K562 (cell line): ENCODE measurements around the gene TGFB2. TPM values are rescaled to one million over a fixed set of nuclear protein-coding genes. Genes with fewer than 3 reads are reported as not detected.

ENCODE experiments used
- ATAC-seq: fragments of 200-7000 bp; cut with Tn5 transposase; 3 replicates; pipeline ENCODE4 v1.9.1; 2020; ENCODE audit warnings: moderate library complexity
- BruUV-seq: library from RNA; stranded (reverse); fragments of 400-500 nt; replicated peaks from 2 replicates; lab custom pipeline; 2021; lab: Mats Ljungman, UMichigan
- CTCF ChIA-PET: fragments of 300-600 bp; formaldehyde crosslinking; extraction: SDS; loops from one replicate; lab custom pipeline; 2021; ENCODE audit warnings: low intra/inter-chr PET ratio; lab: Yijun Ruan, JAX
- POLR2A ChIA-PET: fragments of 300-600, 350-650 bp; sonication (Branson Sonifier 250); formaldehyde crosslinking; extraction: SDS; loops from one replicate; lab custom pipeline; 2021; ENCODE audit warnings: antibody characterized with exemption, inconsistent platforms; lab: Yijun Ruan, JAX
- DNase-seq, 4 experiments: peaks; one replicate each; pipeline versions ENCODE4 v3.0.0 to v3.0.0-alpha.2; 2011 to 2018; ENCODE audit warnings: low spot score in 3 of 4, mixed read lengths in 3 of 4; ENCODE audit errors: extremely low read depth in 1 of 4
- FAIRE-seq: peaks from 2 replicates; lab custom pipeline; 2011; peaks lifted over from hg19 to GRCh38; lab: Jason Lieb, UNC
- H2AFZ ChIP-seq: 2 replicates; pipeline ENCODE4 v1.6.0; 2011; ENCODE audit warnings: low read depth, low read length, control low read depth, inconsistent platforms
- H3K27ac ChIP-seq: fragments of 200-600 bp; 3 replicates; pipeline ENCODE4 v1.8.0; 2011; ENCODE audit warnings: low read depth, mild to moderate bottlenecking, control low read depth, inconsistent platforms, low read length, moderate library complexity, mixed read lengths; ENCODE audit errors: extremely low read depth
- H3K27me3 ChIP-seq, 2 experiments: fragments of 300-600 bp in 1 of 2; 2 replicates in 1 of 2; 3 replicates in 1 of 2; pipeline versions ENCODE4 v1.6.0 to v1.8.0; 2011; ENCODE audit warnings: inconsistent platforms in 2 of 2, low read length in 2 of 2, mild to moderate bottlenecking in 1 of 2, mixed read lengths in 1 of 2, moderate library complexity in 1 of 2; ENCODE audit not compliant: control insufficient read depth in 2 of 2, insufficient read depth in 2 of 2
- H3K36me3 ChIP-seq: fragments of 300-600 bp; 3 replicates; pipeline ENCODE4 v1.8.0; 2011; ENCODE audit warnings: mild to moderate bottlenecking, low read length, inconsistent platforms; ENCODE audit not compliant: control insufficient read depth, insufficient read depth
- H3K4me1 ChIP-seq, 2 experiments: fragments of 200-600 bp in 1 of 2; replicated peaks in 1 of 2; 2 replicates in 1 of 2; 3 replicates in 1 of 2; pipeline versions ENCODE4 v1.5.1 to v1.8.0; 2011; ENCODE audit warnings: inconsistent platforms in 2 of 2, low read length in 2 of 2, mild to moderate bottlenecking in 1 of 2, mixed read lengths in 1 of 2, moderate library complexity in 1 of 2; ENCODE audit not compliant: control insufficient read depth in 2 of 2, insufficient read depth in 2 of 2
- H3K4me2 ChIP-seq: 2 replicates; pipeline ENCODE4 v1.6.1; 2011; ENCODE audit warnings: low read length, control low read depth, inconsistent platforms, mixed read lengths; ENCODE audit not compliant: insufficient read depth
- H3K4me3 ChIP-seq: fragments of 200-600 bp; sonication (generic), shearing (Covaris generic); 2 replicates; pipeline ENCODE4 v1.5.1; 2016; ENCODE audit warnings: control low read depth, inconsistent platforms
- H3K79me2 ChIP-seq: fragments of 200-600 bp; 3 replicates; pipeline ENCODE4 v1.8.0; 2011; ENCODE audit warnings: low read length, inconsistent platforms; ENCODE audit not compliant: control insufficient read depth, insufficient read depth
- H3K9ac ChIP-seq, 2 experiments: 2 replicates each; pipeline versions ENCODE4 v1.6.0 to v1.6.1; 2011; ENCODE audit warnings: low read depth in 2 of 2, low read length in 2 of 2, control low read depth in 1 of 2, inconsistent platforms in 1 of 2, mild to moderate bottlenecking in 1 of 2, mixed read lengths in 1 of 2; ENCODE audit not compliant: insufficient read depth in 1 of 2
- H3K9me1 ChIP-seq: one replicate; pipeline ENCODE4 v1.6.0; 2011; ENCODE audit warnings: inconsistent platforms, mild to moderate bottlenecking, low read length, moderate library complexity; ENCODE audit not compliant: control insufficient read depth, insufficient read depth
- H3K9me3 ChIP-seq: replicated peaks from 2 replicates; pipeline ENCODE4 v1.5.1; 2011; ENCODE audit warnings: low read depth, low read length, inconsistent platforms; ENCODE audit not compliant: control insufficient read depth, insufficient read depth
- H4K20me1 ChIP-seq: replicated peaks from 2 replicates; pipeline ENCODE4 v1.6.1; 2011; ENCODE audit warnings: low read length, inconsistent platforms, mixed read lengths; ENCODE audit not compliant: control insufficient read depth, insufficient read depth
- ARID1B ChIP-seq: fragments of 450-650 bp; IDR thresholded peaks from 2 replicates; pipeline ENCODE4 v1.6.1; 2016; ENCODE audit warnings: antibody characterized with exemption, mild to moderate bottlenecking, inconsistent platforms
- CBX3 ChIP-seq, 2 experiments: IDR thresholded peaks; 1 replicate in 1 of 2; 2 replicates in 1 of 2; pipeline ENCODE4 v1.6.1; 2012; ENCODE audit warnings: inconsistent platforms in 2 of 2, low read length in 2 of 2, borderline replicate concordance in 1 of 2, control low read depth in 1 of 2
- FOXK1 ChIP-seq: sonication (generic); formaldehyde crosslinking; IDR thresholded peaks from 2 replicates; pipeline ENCODE4 v1.8.0; 2022; ENCODE audit warnings: missing genetic modification reagents, mild to moderate bottlenecking, borderline replicate concordance
- IRF2 ChIP-seq: sonication (generic); formaldehyde crosslinking; IDR thresholded peaks from 2 replicates; pipeline ENCODE4 v1.8.1; 2022; ENCODE audit warnings: mild to moderate bottlenecking, missing genetic modification reagents
- KLF16 ChIP-seq: IDR thresholded peaks from 2 replicates; pipeline ENCODE4 v1.6.1; 2016; ENCODE audit warnings: antibody characterized with exemption
- MNT ChIP-seq, 2 experiments: fragments of 450-650 bp; conservative IDR thresholded peaks; 2 replicates each; pipeline ENCODE4 v1.6.1; 2017; ENCODE audit warnings: mild to moderate bottlenecking in 2 of 2, moderate library complexity in 2 of 2
- POU5F1 ChIP-seq: fragments of 150-350 bp; IDR thresholded peaks from 2 replicates; pipeline ENCODE4 v1.6.1; 2014; ENCODE audit warnings: borderline replicate concordance, low read length, low read depth, mild to moderate bottlenecking; ENCODE audit not compliant: partially characterized antibody
- RBM17 ChIP-seq: fragments of 200-400 bp; formaldehyde crosslinking; IDR thresholded peaks from 2 replicates; pipeline ENCODE4 v1.6.1; 2017; ENCODE audit warnings: low read depth, mild to moderate bottlenecking, low read length, borderline replicate concordance
- TBL1XR1 ChIP-seq, 2 experiments: IDR thresholded peaks; 2 replicates each; pipeline ENCODE4 v1.6.1; 2012; ENCODE audit warnings: improper control_type of control experiment in 2 of 2, low read length in 2 of 2, mild to moderate bottlenecking in 1 of 2
- TOE1 ChIP-seq, 2 experiments: fragments of 450-650 bp in 1 of 2; sonication (generic) in 1 of 2; formaldehyde crosslinking in 1 of 2; IDR thresholded peaks; 2 replicates each; pipeline versions ENCODE4 v1.7.1 to v1.8.0; 2016 to 2022; ENCODE audit warnings: borderline replicate concordance in 2 of 2, mild to moderate bottlenecking in 2 of 2, antibody characterized with exemption in 1 of 2, inconsistent platforms in 1 of 2, low read depth in 1 of 2, missing genetic modification reagents in 1 of 2, moderate library complexity in 1 of 2
- XRCC3 ChIP-seq: fragments of 450-650 bp; IDR thresholded peaks from 2 replicates; pipeline ENCODE4 v1.6.1; 2017; ENCODE audit warnings: mild to moderate bottlenecking, moderate library complexity
- XRCC4 ChIP-seq: IDR thresholded peaks from one replicate; pipeline ENCODE4 v1.6.1; 2011; ENCODE audit not compliant: insufficient read depth, insufficient read length; ENCODE audit errors: extremely low read depth
- WGBS: fragments of 100-300 bp; shearing (Covaris generic); methylation state at CpG from one replicate; pipeline ENCODE4 v1.1.6; 2016; ENCODE audit warnings: low coverage, mixed read lengths; ENCODE audit not compliant: insufficient coverage; ENCODE audit errors: missing lambda C conversion rate; 5-methylcytosine and 5-hydroxymethylcytosine counted together
- in situ Hi-C: fragments of 300-500 bp; cut with MboI; formaldehyde crosslinking; loops from 4 replicates; pipeline ENCODE4 v1.15.0; 2018; ENCODE audit warnings: inconsistent platforms, mixed read lengths
- intact Hi-C: fragments of 100-400 bp; cut with micrococcal nuclease; formaldehyde crosslinking; loops from 2 replicates; pipeline ENCODE4 v1.14.2; 2022
- polyA plus RNA-seq, 8 experiments: library from polyadenylated mRNA; depleted of rRNA in 4 of 8; stranded (reverse) in 5 of 8; unstranded in 3 of 8; fragments of >200 nt; fragmentation: Nextera tagmentation in 2 of 8; fragmentation: Illumina TruSeq in 1 of 8; extraction: Ambion mirVana in 2 of 8; extraction: Trizol in 1 of 8; gene quantifications; 2 replicates each; pipeline versions ENCODE4 v1.2.1 to v1.2.3, GENCODE V29; 2011 to 2014; ENCODE audit warnings: inconsistent platforms in 1 of 8, missing spikeins in 1 of 8
- total RNA-seq, 7 experiments: library from RNA; depleted of rRNA in 6 of 7; stranded (reverse); fragments of >200 nt in 6 of 7; fragmentation: Illumina TruSeq in 2 of 7; extraction: Trizol in 2 of 7; gene quantifications; 2 replicates each; pipeline versions ENCODE4 v1.2.1 to v1.2.3, GENCODE V29; 2011 to 2021; ENCODE audit warnings: low replicate concordance in 1 of 7
- TF ChIP-seq, protein P1 (sequence below): fragments of 450-650 bp; IDR thresholded peaks from 2 replicates; pipeline ENCODE4 v1.7.0; 2016; ENCODE audit warnings: borderline replicate concordance
- TF ChIP-seq, protein P2 (sequence below), 2 experiments: fragments of 150-350 bp in 1 of 2; IDR thresholded peaks; 2 replicates each; pipeline ENCODE4 v1.6.1; 2012 to 2016; ENCODE audit warnings: low read depth in 2 of 2, low read length in 2 of 2, mild to moderate bottlenecking in 1 of 2, moderate library complexity in 1 of 2

TGFB2 gene
- total and polyA plus RNA-seq, 9 of the 15 experiments (the other 6 are each of a cell fraction or from before 2014, with no cell fraction given): 0.03 to 0.41 (median 0.11) TPM; not detected in 3

GRCh38 chr1:218298398-218298797 is 46.7 kb upstream of the TGFB2 start:
- BruUV-seq: no TSS peak
- peaks cover 99% of the 10 kb centered on the region for H3K79me2 ChIP-seq
- H4K20me1 ChIP-seq: no peaks in the 10 kb centered on the region
- peak overlapping the region in 1 of 2 experiments; percentile 36; a peak in 2 of 4 replicates for H3K9ac ChIP-seq
- H3K9me3 ChIP-seq: no peaks in the 10 kb centered on the region
- H3K27ac ChIP-seq: peak overlapping the region; percentile 61
- no peaks in the 10 kb centered on the region for H3K9me1 ChIP-seq
- H2AFZ ChIP-seq: 0 out of 2 replicates have a peak overlapping the region, but pooled peaks have one; percentile 14
- intact Hi-C loops (loop anchor here (2.0 kb wide), 2 partner anchors 32 to 254 kb away; no protein-coding TSS in a partner anchor), in situ Hi-C loops (no loop called here)
- peaks cover 15 to 38% of the 10 kb centered on the region in 2 experiments; a peak in 4 of 5 replicates for H3K4me1 ChIP-seq
- H3K27me3 ChIP-seq: no peaks in the 10 kb centered on the region
- WGBS: 1% methylated on average over 4 of the region's 4 CpGs
- peak overlapping the region; percentile 51 for H3K4me2 ChIP-seq
- H3K4me3 ChIP-seq: no peak overlapping the region
- FAIRE-seq (peak; percentile 93), ATAC-seq (peak; percentile 76), DNase-seq (peak; percentile 67 to 87 (median 72))
- POLR2A ChIA-PET: interaction anchor here (0.7 to 1.3 kb wide), 2 partner anchors 9 to 37 kb away, joined by 3 to 6 read pairs; no protein-coding TSS in a partner anchor
- CTCF ChIA-PET: interaction anchor here (0.9 kb wide), 1 partner anchor 223 kb away, joined by 4 read pairs; no protein-coding TSS in a partner anchor
- H3K36me3 ChIP-seq: peaks cover 54% of the 10 kb centered on the region
- TF ChIP-seq XRCC4 (no peak), MNT (conservative IDR thresholded peaks at IDR 0.05) (0 out of 4 replicates have a peak, but pooled peaks of 1 of the 2 experiments have one; percentile 30), IRF2 (CRISPR knock-in tag) (no peak), XRCC3 (no peak), KLF16 (peak; percentile 86), TOE1 (IDR thresholded peaks at IDR 0.05; ENCODE audit: borderline replicate concordance) (no peak), TOE1 (CRISPR knock-in tag; IDR thresholded peaks at IDR 0.05; ENCODE audit: borderline replicate concordance, low read depth) (no peak), RBM17 (no peak), ARID1B (peak; percentile 93), POU5F1 (no peak), FOXK1 (CRISPR knock-in tag) (no peak), CBX3 (IDR thresholded peaks at IDR 0.05; ENCODE audit: borderline replicate concordance in 1 of 2, low read length in 2 of 2) (peak in 1 of 2 experiments; percentile 82; a peak in 1 of 3 replicates), TBL1XR1 (IDR thresholded peaks at IDR 0.05; ENCODE audit: low read length in 2 of 2) (peak in 1 of 2 experiments; percentile 53; a peak in 1 of 4 replicates)
- TF ChIP-seq, protein P1, sequence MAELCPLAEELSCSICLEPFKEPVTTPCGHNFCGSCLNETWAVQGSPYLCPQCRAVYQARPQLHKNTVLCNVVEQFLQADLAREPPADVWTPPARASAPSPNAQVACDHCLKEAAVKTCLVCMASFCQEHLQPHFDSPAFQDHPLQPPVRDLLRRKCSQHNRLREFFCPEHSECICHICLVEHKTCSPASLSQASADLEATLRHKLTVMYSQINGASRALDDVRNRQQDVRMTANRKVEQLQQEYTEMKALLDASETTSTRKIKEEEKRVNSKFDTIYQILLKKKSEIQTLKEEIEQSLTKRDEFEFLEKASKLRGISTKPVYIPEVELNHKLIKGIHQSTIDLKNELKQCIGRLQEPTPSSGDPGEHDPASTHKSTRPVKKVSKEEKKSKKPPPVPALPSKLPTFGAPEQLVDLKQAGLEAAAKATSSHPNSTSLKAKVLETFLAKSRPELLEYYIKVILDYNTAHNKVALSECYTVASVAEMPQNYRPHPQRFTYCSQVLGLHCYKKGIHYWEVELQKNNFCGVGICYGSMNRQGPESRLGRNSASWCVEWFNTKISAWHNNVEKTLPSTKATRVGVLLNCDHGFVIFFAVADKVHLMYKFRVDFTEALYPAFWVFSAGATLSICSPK: no peak
- TF ChIP-seq, protein P2, sequence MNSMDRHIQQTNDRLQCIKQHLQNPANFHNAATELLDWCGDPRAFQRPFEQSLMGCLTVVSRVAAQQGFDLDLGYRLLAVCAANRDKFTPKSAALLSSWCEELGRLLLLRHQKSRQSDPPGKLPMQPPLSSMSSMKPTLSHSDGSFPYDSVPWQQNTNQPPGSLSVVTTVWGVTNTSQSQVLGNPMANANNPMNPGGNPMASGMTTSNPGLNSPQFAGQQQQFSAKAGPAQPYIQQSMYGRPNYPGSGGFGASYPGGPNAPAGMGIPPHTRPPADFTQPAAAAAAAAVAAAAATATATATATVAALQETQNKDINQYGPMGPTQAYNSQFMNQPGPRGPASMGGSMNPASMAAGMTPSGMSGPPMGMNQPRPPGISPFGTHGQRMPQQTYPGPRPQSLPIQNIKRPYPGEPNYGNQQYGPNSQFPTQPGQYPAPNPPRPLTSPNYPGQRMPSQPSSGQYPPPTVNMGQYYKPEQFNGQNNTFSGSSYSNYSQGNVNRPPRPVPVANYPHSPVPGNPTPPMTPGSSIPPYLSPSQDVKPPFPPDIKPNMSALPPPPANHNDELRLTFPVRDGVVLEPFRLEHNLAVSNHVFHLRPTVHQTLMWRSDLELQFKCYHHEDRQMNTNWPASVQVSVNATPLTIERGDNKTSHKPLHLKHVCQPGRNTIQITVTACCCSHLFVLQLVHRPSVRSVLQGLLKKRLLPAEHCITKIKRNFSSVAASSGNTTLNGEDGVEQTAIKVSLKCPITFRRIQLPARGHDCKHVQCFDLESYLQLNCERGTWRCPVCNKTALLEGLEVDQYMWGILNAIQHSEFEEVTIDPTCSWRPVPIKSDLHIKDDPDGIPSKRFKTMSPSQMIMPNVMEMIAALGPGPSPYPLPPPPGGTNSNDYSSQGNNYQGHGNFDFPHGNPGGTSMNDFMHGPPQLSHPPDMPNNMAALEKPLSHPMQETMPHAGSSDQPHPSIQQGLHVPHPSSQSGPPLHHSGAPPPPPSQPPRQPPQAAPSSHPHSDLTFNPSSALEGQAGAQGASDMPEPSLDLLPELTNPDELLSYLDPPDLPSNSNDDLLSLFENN (IDR thresholded peaks at IDR 0.05; ENCODE audit: low read depth in 2 of 2, low read length in 2 of 2): peak in 1 of 2 experiments; percentile 52; a peak in 1 of 4 replicates
